Measurements from ENCODE around the gene BCAS1. TPM values are rescaled to one million over a fixed set of nuclear protein-coding genes. Genes with fewer than 3 reads are reported as not detected.

BCAS1 gene
- total and polyA plus RNA-seq, 2 donors (not counting 3 experiments of a cell fraction or from before 2014, with no cell fraction given): not detected

DNA sequence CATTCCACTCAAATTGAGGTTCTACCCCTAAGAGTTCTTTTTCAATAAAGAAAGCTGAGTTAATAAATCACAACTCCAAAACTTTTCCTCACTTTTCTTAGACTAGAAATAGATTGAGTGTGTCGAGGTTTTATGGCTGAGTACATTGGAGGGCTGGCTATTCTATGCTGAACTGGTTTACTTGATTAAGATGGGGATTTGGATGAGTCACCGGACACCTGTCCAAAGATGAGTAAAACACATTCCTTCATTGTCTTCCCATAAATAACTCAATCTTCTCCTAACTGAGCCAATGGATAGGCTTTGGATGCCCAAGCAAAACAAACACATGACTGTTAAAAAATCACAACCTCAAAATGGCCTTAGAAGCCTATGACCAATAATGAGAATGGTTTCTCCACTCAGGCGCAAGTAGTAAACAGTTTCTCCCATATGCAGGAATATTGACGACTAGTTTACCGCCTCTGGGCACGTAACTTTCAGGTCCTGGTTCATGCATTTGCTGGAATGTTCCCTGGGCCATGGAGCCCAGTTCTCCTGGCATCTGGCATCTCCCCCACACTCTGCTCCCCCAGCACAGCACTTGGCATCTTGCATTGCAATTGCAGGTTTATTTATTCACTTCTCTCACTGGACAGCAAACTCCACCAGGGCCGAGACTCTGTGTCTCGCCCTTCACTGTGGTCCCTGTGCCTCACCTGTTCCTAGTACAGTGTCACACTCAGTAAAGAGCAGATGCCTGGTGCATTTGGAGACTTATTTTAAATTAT, 43.9 kb downstream of the BCAS1 start:
- CTCF ChIA-PET: no interaction called here
- H3K27ac ChIP-seq (ENCODE audit: insufficient read depth, low read depth, low read length): no peak overlapping the region
- dilution Hi-C loops (cut with MboI; ENCODE audit: extremely low pct_ligation_motif_present, low sequenced_read_pairs) (no loop called here), intact Hi-C loops (cut with micrococcal nuclease) (no loop called here)
- no peaks in the 10 kb centered on the region for H3K36me3 ChIP-seq (ENCODE audit: control insufficient read depth in 2 of 2, extremely low read depth in 1 of 2, insufficient read depth in 2 of 2, low read length in 2 of 2)
- H3K4me3 ChIP-seq (replicated peaks in 1 of 3; ENCODE audit: insufficient read depth in 1 of 3, low read depth in 1 of 3, low read length in 3 of 3): no peak overlapping the region
- BruUV-seq (replicated peaks): no TSS peak
- H4K20me1 ChIP-seq (replicated peaks; ENCODE audit: control insufficient read depth, extremely low read depth, insufficient read depth, low read length): no peaks in the 10 kb centered on the region
- no peaks in the 10 kb centered on the region for H3K27me3 ChIP-seq (ENCODE audit: control insufficient read depth in 2 of 2, insufficient read depth in 2 of 2, low read length in 2 of 2)
- POLR2A ChIA-PET: no interaction called here
- no peak overlapping the region for H3K9ac ChIP-seq (replicated peaks; ENCODE audit: extremely low read depth, insufficient read depth, low read length)
- H3K4me2 ChIP-seq (ENCODE audit: insufficient read depth, low read length): no peak overlapping the region
- H3K79me2 ChIP-seq (ENCODE audit: control insufficient read depth, insufficient read depth, low read length): no peaks in the 10 kb centered on the region
- FAIRE-seq (no peak), DNase-seq (ENCODE audit: low read depth, low spot score) (no peak)
- no peak overlapping the region for H2AFZ ChIP-seq (ENCODE audit: low read depth, low read length)
- H3K4me1 ChIP-seq (ENCODE audit: control insufficient read depth, extremely low read depth, insufficient read depth, low read length): no peaks in the 10 kb centered on the region
- TF ChIP-seq GATA2 (IDR thresholded peaks at IDR 0.05; ENCODE audit: insufficient read depth, insufficient read length, low read depth, low read length): no peak
- no peak for TF ChIP-seq FOS (IDR thresholded peaks at IDR 0.05; ENCODE audit: borderline replicate concordance, insufficient read depth, low read length)
- TF ChIP-seq POLR2AphosphoS5 (IDR thresholded peaks at IDR 0.05; ENCODE audit: insufficient read depth, low read depth, low read length): no peak
- TF ChIP-seq MYC (IDR thresholded peaks at IDR 0.05; ENCODE audit: low read depth, low read length): no peak
- TF ChIP-seq POLR2A (IDR thresholded peaks at IDR 0.05; ENCODE audit: low read depth, low read length): no peak
- TF ChIP-seq EZH2 (IDR thresholded peaks at IDR 0.05; ENCODE audit: borderline replicate concordance, low read depth, low read length, severe bottlenecking): no peak
- no peak for TF ChIP-seq JUN (IDR thresholded peaks at IDR 0.05; ENCODE audit: borderline replicate concordance, insufficient read depth, insufficient read length, low read depth)
- TF ChIP-seq, protein P1, sequence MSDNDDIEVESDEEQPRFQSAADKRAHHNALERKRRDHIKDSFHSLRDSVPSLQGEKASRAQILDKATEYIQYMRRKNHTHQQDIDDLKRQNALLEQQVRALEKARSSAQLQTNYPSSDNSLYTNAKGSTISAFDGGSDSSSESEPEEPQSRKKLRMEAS (IDR thresholded peaks at IDR 0.05; ENCODE audit: insufficient read depth, insufficient read length): no peak
- TF ChIP-seq, protein P2, sequence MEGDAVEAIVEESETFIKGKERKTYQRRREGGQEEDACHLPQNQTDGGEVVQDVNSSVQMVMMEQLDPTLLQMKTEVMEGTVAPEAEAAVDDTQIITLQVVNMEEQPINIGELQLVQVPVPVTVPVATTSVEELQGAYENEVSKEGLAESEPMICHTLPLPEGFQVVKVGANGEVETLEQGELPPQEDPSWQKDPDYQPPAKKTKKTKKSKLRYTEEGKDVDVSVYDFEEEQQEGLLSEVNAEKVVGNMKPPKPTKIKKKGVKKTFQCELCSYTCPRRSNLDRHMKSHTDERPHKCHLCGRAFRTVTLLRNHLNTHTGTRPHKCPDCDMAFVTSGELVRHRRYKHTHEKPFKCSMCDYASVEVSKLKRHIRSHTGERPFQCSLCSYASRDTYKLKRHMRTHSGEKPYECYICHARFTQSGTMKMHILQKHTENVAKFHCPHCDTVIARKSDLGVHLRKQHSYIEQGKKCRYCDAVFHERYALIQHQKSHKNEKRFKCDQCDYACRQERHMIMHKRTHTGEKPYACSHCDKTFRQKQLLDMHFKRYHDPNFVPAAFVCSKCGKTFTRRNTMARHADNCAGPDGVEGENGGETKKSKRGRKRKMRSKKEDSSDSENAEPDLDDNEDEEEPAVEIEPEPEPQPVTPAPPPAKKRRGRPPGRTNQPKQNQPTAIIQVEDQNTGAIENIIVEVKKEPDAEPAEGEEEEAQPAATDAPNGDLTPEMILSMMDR (IDR thresholded peaks at IDR 0.05; ENCODE audit: extremely low read depth in 1 of 2, insufficient read depth in 1 of 2, low read depth in 1 of 2, low read length in 2 of 2): no peak
- no peaks in the 10 kb centered on the region for H3K9me3 ChIP-seq (replicated peaks; ENCODE audit: control insufficient read depth, insufficient read depth, low read length)
- no peaks in the 10 kb centered on the region for H3K9me1 ChIP-seq (replicated peaks; ENCODE audit: control insufficient read depth, extremely low read depth, insufficient read depth, low read length)
